ENCODE measurements around the gene HGFAC.

Gene HGFAC

DNA sequence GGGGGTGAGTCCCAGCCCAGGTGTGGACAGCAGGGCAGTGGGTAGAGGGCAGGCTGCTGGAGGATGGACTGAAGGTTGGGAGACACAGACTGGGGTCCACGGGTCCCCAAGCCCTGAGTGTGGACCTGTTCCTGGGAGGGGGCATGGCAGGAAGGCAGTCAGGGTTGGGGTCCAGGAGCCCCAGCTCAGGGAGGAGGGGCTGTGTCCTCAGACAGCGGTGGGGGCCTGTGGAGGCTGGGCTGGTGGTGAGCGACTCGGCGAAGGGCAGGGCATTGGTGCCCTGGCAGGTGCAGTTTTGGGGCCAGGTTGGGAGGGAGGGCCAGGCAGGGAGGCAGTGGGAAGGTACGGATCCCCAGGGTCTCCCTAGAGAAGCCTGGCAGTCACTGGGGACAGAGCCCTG lies 55.3 kb downstream of the HGFAC start:
- Histone ChIP-seq H3K36me3 (peaks cover 33% of the 10 kb centered on the region), H3K9me3 (no peaks in the 10 kb centered on the region), H3K27me3 (peaks cover 38% of the 10 kb centered on the region), H3K27ac (no peak overlapping the region), H3K4me3 (ENCODE audit: low read depth in 1 of 2, low read length in 1 of 2) (no peak overlapping the region), H3K4me1 (ENCODE audit: control insufficient read depth in 1 of 2, insufficient read depth in 1 of 2, low read depth in 1 of 2, low read length in 1 of 2) (no peaks in the 10 kb centered on the region)
- TF ChIP-seq, protein P1, sequence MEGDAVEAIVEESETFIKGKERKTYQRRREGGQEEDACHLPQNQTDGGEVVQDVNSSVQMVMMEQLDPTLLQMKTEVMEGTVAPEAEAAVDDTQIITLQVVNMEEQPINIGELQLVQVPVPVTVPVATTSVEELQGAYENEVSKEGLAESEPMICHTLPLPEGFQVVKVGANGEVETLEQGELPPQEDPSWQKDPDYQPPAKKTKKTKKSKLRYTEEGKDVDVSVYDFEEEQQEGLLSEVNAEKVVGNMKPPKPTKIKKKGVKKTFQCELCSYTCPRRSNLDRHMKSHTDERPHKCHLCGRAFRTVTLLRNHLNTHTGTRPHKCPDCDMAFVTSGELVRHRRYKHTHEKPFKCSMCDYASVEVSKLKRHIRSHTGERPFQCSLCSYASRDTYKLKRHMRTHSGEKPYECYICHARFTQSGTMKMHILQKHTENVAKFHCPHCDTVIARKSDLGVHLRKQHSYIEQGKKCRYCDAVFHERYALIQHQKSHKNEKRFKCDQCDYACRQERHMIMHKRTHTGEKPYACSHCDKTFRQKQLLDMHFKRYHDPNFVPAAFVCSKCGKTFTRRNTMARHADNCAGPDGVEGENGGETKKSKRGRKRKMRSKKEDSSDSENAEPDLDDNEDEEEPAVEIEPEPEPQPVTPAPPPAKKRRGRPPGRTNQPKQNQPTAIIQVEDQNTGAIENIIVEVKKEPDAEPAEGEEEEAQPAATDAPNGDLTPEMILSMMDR (IDR thresholded peaks at IDR 0.05) = no peak

DNA sequence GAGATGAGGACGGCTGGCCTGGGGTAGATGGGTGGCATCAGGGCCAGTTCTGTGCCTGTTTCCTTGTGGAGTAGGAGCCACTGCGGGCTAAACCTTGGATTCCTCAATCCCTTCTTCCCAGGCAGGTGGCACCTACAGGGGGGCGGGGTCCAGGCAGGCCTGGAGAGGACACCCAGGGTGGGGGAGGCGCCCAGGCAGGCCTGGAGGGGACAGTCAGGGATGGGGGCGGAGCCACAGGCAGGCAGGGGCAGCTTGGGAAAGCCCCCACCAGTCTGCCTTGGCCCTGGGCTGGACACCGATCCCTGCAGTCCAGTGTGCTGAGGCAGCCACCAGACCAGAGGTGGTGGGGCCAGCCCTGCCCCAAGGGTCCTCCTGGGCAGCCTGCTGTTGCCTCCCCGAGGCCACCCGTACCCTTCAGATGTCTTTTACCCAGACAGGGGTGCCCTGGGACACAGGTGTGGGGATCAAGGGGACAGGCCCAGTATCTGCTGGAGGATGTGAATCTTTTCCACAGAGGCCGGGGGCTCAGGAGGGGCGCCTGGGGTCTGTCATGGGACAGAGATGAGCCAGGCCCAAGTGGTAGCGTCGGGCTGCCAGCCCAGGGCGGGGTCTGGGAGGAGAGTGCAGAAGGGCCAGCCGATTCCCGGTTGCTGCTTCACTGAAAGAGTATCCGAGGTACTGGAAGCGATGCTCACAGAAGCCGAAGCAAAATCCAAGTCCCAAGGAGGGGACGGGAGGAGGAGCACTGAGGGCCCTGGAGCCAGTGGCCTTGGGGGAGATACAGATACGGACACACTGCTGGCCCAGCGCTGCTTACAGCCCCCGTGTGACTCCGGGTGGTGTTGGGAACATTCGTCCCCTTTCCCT lies 56.0 kb downstream of the HGFAC start:
- Histone ChIP-seq H3K4me1 (ENCODE audit: control insufficient read depth in 1 of 2, insufficient read depth in 1 of 2, low read depth in 1 of 2, low read length in 1 of 2) (no peaks in the 10 kb centered on the region), H3K27me3 (peaks cover 32% of the 10 kb centered on the region), H3K9me3 (no peaks in the 10 kb centered on the region), H3K27ac (no peak overlapping the region), H3K4me3 (ENCODE audit: low read depth in 1 of 2, low read length in 1 of 2) (no peak overlapping the region), H3K36me3 (peaks cover 40% of the 10 kb centered on the region)
- TF ChIP-seq, protein P1 (IDR thresholded peaks at IDR 0.05) = no peak

DNA sequence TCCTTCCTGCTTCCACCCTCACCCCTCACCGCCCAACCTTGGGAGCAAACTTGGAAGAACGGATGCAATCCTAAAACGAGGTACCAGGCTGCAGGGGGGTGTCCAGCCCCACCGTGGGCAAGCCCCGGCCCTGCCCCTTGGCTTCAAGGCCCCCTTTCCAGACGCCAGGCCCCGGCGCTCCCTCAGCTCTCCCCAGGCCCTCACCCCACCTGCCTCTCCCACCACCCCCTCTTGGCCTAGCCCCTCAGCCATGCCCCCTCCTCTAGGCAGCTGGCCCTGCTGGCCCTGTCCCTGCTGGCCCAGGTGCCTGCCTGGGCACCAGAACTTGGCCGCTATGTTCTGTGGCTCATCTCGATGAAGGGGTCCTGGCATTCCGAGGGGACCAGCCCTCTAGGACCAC lies 56.6 kb downstream of the HGFAC start:
- Histone ChIP-seq H3K4me1 (ENCODE audit: control insufficient read depth in 1 of 2, insufficient read depth in 1 of 2, low read depth in 1 of 2, low read length in 1 of 2) (no peaks in the 10 kb centered on the region), H3K4me3 (ENCODE audit: low read depth in 1 of 2, low read length in 1 of 2) (no peak overlapping the region)

More for the DNA sequence above, 56.6 kb downstream of the HGFAC start:
- TF ChIP-seq, protein P1 (IDR thresholded peaks at IDR 0.05) = no peak
- H3K27me3 ChIP-seq = peaks cover 25% of the 10 kb centered on the region
- H3K9me3 ChIP-seq = no peaks in the 10 kb centered on the region
- peaks cover 46% of the 10 kb centered on the region for H3K36me3 ChIP-seq
- no peak overlapping the region for H3K27ac ChIP-seq

All from neutrophil (primary cell).